Measurements from ENCODE around the gene PHF23.
A peak's percentile ranks its signal among the peaks of the same experiment; 100 is the strongest.

Gene PHF23

GRCh38 chr17:7208754-7209460, 30.4 kb downstream of the PHF23 start:
- H3K4me3 Mint-ChIP-seq = no peak overlapping the region
- H3K4me1 Mint-ChIP-seq = peaks cover 49% of the 10 kb centered on the region
- DNase-seq (peak in 1 of 2 donors; percentile 8), ATAC-seq (no peak)
- H3K27ac Mint-ChIP-seq = no peak overlapping the region
- H3K9me3 Mint-ChIP-seq = no peaks in the 10 kb centered on the region
- H3K27me3 Mint-ChIP-seq = no peaks in the 10 kb centered on the region

- no peaks in the 10 kb centered on the region for H3K27me3 Mint-ChIP-seq
- H3K4me3 Mint-ChIP-seq = no peak overlapping the region
- H3K4me1 Mint-ChIP-seq = peaks cover 46% of the 10 kb centered on the region
- ATAC-seq = no peak
- peak in 1 of 2 donors; percentile 11 for DNase-seq
- no peaks in the 10 kb centered on the region for H3K9me3 Mint-ChIP-seq
- peak overlapping the region in 1 of 2 donors; percentile 85 for H3K27ac Mint-ChIP-seq
Measured at GRCh38 chr17:7208027-7208571, 31.2 kb downstream of the PHF23 start.

GRCh38 chr17:7207120-7208001, 31.9 kb downstream of the PHF23 start:
- no peak overlapping the region for H3K4me3 Mint-ChIP-seq
- peak overlapping the region in 1 of 2 donors; percentile 23 for H3K27ac Mint-ChIP-seq
- no peaks in the 10 kb centered on the region for H3K9me3 Mint-ChIP-seq
- DNase-seq (no peak), ATAC-seq (no peak)
- H3K27me3 Mint-ChIP-seq = no peaks in the 10 kb centered on the region
- H3K4me1 Mint-ChIP-seq = peaks cover 44% of the 10 kb centered on the region

DNA sequence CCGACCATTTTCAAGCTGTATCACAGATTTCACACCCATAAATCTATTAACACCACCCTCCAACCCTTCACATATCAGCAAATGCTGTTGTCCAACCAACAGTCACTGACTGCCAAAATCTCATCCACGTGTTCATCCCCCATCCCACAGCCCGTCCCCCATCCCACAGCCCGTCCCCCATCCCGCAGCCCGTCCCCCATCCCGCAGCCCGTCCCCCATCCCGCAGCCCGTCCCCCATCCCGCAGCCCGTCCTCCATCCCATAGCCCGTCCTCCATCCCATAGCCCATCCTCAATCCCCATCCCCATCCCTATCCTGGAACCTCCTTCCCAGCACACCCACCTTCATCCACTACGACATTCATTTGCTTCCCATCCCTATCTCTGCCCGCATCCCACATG, 33.7 kb downstream of the PHF23 start:
- H3K27me3 Mint-ChIP-seq = no peaks in the 10 kb centered on the region
- H3K9me3 Mint-ChIP-seq = no peaks in the 10 kb centered on the region
- DNase-seq = no peak
- peak overlapping the region; percentile 85 to 86 for H3K4me3 Mint-ChIP-seq
- peak; percentile 5 for ATAC-seq
- peaks cover 40% of the 10 kb centered on the region for H3K4me1 Mint-ChIP-seq
- H3K27ac Mint-ChIP-seq = peak overlapping the region; percentile 9 to 90

GRCh38 chr17:7204828-7205461, 34.3 kb downstream of the PHF23 start:
- ATAC-seq = peak; percentile 93
- Mint-ChIP-seq H3K4me1 (peaks cover 40% of the 10 kb centered on the region), H3K27me3 (no peaks in the 10 kb centered on the region), H3K9me3 (no peaks in the 10 kb centered on the region), H3K27ac (peak overlapping the region; percentile 77 to 90), H3K4me3 (peak overlapping the region; percentile 85 to 86)
- DNase-seq = peak; percentile 94 to 97

- peaks cover 40% of the 10 kb centered on the region for H3K4me1 Mint-ChIP-seq
- H3K9me3 Mint-ChIP-seq = no peaks in the 10 kb centered on the region
- H3K4me3 Mint-ChIP-seq = peak overlapping the region; percentile 85 to 86
- ATAC-seq (peak; percentile 15), DNase-seq (no peak)
- H3K27me3 Mint-ChIP-seq = no peaks in the 10 kb centered on the region
- peak overlapping the region; percentile 77 to 90 for H3K27ac Mint-ChIP-seq
Measured at GRCh38 chr17:7204336-7204735, 34.9 kb downstream of the PHF23 start.

DNA sequence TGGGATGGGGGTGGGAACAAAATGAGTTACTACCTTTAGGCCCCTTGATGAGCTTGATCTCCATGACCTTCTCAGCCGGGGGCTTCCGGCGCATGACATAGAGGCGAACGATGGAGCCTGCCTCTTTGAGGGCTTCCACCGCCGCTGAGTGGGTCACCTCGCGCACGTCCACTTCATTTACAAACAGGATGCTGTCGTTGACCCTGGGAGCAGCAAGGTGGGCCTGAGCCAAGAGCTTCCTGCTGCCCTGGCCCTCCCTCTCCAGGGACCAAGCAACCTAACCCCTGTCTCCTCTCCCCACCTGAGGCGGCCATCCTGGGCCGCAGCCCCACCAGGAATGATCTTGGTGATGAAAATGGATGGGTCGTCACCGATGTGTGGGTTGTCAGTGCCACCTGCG, 35.9 kb downstream of the PHF23 start:
- H3K27me3 Mint-ChIP-seq = no peaks in the 10 kb centered on the region
- peak overlapping the region; percentile 59 to 86 for H3K4me3 Mint-ChIP-seq
- H3K9me3 Mint-ChIP-seq = no peaks in the 10 kb centered on the region
- ATAC-seq (no peak), DNase-seq (no peak)
- peaks cover 40% of the 10 kb centered on the region for H3K4me1 Mint-ChIP-seq
- H3K27ac Mint-ChIP-seq = no peak overlapping the region

DNA sequence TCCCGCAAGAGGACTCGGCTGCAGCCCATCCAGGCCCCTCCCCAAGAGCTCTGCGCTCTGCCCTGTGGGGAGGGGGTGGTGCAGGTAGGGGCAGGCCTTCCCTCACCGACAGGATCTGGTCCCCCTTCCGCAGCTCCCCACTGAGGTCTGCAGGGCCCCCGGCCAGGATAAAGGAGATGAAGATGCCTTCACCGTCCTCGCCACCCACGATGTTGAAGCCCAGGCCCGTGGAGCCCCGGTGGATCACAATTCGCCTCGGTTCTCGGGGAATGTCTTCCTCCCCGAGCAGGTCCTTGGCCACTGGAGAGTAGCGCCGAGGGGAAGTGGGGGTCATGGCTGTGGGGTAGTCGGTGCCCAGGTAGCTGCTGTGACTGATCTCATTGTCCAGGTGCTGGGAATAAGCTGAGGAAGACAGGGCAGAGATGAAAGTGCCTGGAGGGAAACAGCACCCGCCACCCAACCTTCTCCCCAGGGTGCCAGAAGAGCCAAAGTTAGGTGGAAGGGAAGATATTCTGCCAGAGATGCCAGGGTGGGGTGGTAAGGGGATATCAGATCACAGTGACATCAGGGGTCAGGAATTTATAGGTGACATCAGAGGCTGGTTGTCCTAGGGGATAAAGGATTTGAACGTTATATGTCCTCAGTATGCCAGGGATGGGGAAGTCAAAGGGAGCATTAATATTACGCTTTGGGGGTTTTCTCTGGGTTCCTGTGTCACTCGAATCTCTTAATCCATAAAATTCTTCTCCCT, 42.4 kb downstream of the PHF23 start:
- peak overlapping the region in 1 of 2 donors; percentile 56 for H3K27ac Mint-ChIP-seq
- no peaks in the 10 kb centered on the region for H3K9me3 Mint-ChIP-seq

GRCh38 chr17:7195971-7196370, 43.3 kb downstream of the PHF23 start:
- Mint-ChIP-seq H3K4me1 (no peaks in the 10 kb centered on the region), H3K27ac (no peak overlapping the region), H3K9me3 (no peaks in the 10 kb centered on the region), H3K27me3 (no peaks in the 10 kb centered on the region), H3K4me3 (no peak overlapping the region)
- no peak for DNase-seq
- no peak for ATAC-seq

More for the DNA sequence above, 42.4 kb downstream of the PHF23 start:
- H3K4me3 Mint-ChIP-seq = no peak overlapping the region
- no peaks in the 10 kb centered on the region for H3K4me1 Mint-ChIP-seq
- no peak for ATAC-seq
- no peaks in the 10 kb centered on the region for H3K27me3 Mint-ChIP-seq
- no peak for DNase-seq

DNA sequence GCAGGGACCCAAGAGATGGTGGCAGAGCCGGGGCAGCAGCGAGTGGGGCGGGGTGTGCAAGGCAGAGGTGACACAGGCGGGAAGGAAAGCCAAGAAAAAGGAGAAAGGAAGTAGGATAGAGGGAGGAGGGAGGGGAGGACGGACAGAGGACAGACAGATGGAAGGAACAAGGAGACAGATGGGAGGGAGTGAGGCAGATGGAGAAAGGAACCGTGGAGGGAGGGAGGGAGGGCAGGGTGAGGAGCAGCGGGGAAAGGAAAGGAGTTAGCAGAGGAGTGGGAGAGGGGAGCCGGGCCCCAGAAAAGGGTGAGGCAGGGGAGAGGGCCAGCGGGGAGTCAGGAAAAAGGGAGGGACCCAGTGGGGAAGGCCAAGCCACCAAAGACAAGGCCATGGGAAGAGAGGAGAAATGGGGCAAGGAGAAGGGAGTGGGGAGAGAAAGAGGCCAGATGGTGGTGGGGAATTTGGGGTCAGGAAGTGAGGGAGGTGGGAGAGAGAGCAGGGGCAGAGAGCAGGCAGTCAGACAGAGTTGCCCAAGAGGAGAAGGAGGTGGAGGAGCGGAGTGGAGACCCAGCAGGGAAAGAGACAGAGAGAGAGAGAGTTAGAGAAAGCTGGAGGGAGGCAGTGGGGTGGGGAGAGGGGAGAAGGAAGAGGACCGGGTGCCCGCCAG, 46.9 kb downstream of the PHF23 start:
- peak; percentile 10 for ATAC-seq
- no peaks in the 10 kb centered on the region for H3K9me3 Mint-ChIP-seq
- H3K4me1 Mint-ChIP-seq = no peaks in the 10 kb centered on the region
- no peaks in the 10 kb centered on the region for H3K27me3 Mint-ChIP-seq
- no peak overlapping the region for H3K27ac Mint-ChIP-seq
- no peak overlapping the region for H3K4me3 Mint-ChIP-seq
- no peak for DNase-seq

DNA sequence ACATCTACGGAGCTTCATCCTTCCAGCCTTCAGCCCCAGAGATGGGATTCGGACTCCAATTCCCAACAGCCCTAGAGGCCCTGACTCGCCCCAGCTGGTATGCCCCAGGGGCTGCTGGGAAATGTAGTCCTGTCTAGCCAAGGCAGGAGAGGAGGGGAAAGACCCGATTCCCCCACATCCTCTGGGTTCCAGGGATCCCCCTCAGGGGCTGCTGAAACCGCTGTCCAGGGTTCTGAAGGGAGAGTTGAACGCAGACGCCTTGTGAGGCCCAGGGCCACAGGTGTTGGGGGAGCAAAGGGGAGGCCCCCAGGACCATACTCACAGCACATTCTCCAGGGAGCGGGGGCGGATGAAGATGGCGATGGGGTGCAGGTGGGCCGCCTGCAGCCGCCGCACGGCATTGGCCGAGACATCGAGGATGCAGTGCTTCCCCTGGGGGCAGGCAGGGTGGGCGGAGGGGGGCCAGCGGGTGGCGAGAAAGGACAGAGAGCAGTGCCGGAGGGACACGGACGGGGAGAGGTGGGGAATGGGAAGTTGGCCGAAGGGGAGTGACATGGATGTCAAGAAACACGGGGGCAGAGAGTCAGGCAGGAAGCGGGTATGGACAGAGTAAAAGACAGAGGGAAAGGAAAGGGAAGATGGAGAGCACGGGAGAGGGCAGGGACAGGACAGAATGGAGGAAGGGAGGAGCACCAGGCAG, 47.5 kb downstream of the PHF23 start:
- DNase-seq = no peak

DNA sequence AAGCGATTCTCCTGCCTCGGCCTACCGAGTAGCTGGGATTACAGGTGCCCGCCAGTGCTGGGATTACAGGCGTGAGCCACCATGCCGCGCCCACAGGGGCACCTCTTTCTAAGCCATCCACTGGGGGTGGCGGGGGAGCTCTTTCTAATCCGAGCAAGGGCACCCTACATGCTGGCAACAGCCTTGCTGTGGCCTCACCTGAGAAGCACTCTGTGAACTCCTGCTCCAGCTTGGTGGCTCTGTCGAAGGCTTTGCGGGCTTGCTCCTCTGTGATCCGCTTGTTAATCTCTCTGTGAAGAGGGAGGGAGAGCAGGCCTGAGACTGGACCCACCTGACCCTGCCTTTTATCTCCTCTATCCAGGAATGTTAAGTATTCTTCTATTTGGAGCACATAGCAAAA, 48.2 kb downstream of the PHF23 start:
- H3K9me3 Mint-ChIP-seq = no peaks in the 10 kb centered on the region
- no peak overlapping the region for H3K4me3 Mint-ChIP-seq
- H3K4me1 Mint-ChIP-seq = no peaks in the 10 kb centered on the region
- no peak overlapping the region for H3K27ac Mint-ChIP-seq
- ATAC-seq (no peak), DNase-seq (no peak)
- H3K27me3 Mint-ChIP-seq = no peaks in the 10 kb centered on the region

More for the DNA sequence above, 47.5 kb downstream of the PHF23 start:
- no peaks in the 10 kb centered on the region for H3K27me3 Mint-ChIP-seq
- no peaks in the 10 kb centered on the region for H3K9me3 Mint-ChIP-seq
- peak; percentile 69 for ATAC-seq
- no peak overlapping the region for H3K27ac Mint-ChIP-seq
- H3K4me1 Mint-ChIP-seq = no peaks in the 10 kb centered on the region
- no peak overlapping the region for H3K4me3 Mint-ChIP-seq

GRCh38 chr17:7190276-7190917, 48.9 kb downstream of the PHF23 start:
- Mint-ChIP-seq H3K27me3 (no peaks in the 10 kb centered on the region), H3K27ac (no peak overlapping the region), H3K9me3 (no peaks in the 10 kb centered on the region), H3K4me1 (no peaks in the 10 kb centered on the region), H3K4me3 (no peak overlapping the region)
- no peak for DNase-seq
- ATAC-seq = no peak

- Mint-ChIP-seq H3K9me3 (no peaks in the 10 kb centered on the region), H3K4me3 (no peak overlapping the region), H3K27me3 (no peaks in the 10 kb centered on the region), H3K27ac (no peak overlapping the region), H3K4me1 (no peaks in the 10 kb centered on the region)
- ATAC-seq (peak; percentile 60), DNase-seq (no peak)
Measured at GRCh38 chr17:7186241-7186640, 53.0 kb downstream of the PHF23 start.
